ENCODE measurements around the gene SP6.

Gene SP6

DNA sequence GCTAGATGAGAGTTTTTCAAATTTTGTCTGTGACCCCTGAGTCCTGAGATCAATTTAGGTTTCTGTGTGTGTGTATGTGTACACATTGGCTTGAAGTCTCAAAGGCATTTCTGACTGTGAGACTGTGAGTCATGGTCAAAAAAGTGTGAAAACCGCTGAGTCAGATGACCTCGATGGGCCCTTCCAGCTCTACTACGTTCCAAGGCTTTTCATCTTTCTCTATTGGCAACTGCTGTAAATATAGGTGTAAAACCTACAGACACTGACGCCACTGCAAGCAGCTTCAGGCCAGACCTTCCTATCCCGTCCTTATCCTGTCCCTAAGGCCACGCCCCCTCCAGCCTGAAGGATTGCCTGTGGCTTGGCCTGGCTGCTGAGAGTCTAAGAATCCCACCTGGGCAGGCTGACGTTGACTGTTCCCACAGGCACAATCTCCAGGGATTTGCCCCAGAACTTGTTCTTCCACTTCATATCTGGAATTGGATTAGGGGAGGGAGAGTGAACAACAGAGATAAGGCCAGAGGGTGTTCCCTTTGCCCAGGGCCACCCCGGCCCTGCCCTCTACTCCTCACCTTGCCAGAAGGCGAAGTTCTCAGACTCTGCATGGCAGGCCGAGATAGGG, 40.7 kb downstream of the SP6 start:
- H3K27ac ChIP-seq = no peak overlapping the region

DNA sequence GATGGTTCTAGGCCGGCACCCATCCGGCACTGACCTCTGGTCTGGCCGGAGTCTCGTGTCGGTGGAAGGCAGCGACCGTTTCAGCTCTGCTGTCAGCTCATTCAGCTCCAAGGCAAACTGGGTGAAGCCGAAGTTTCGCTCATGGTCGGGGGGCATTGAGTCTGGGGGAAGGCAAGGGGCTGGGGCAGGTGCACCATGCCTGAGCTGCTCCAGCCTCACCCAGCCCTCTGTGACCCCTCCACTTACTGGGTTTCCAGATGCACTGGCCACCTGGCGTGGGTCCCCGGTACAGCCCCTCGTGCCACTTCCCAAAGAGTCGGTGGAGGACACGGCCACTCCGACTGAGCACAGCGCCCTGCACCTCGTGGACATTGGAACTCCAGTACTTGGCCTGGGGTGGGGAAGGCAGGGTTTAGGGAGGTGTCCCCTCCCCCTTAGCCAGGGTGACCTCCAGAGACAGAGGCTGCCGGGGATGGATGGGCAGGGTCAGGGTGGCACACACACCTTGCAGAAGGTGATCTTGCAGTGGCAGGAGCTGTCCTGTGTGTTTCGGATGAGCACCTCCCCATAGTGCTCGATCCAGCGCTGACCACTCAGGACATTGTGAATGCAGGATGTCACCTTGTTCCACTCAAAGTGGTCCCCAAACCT, 42.0 kb downstream of the SP6 start:
- Histone ChIP-seq H3K4me3 (ENCODE audit: low read depth in 1 of 2, low read length in 1 of 2) (no peak overlapping the region), H3K4me1 (ENCODE audit: control insufficient read depth in 1 of 2, insufficient read depth in 1 of 2, low read depth in 1 of 2, low read length in 1 of 2) (no peaks in the 10 kb centered on the region), H3K36me3 (peaks cover 72% of the 10 kb centered on the region), H3K27ac (no peak overlapping the region), H3K9me3 (no peaks in the 10 kb centered on the region), H3K27me3 (peaks cover 6% of the 10 kb centered on the region)
- TF ChIP-seq, protein P1, sequence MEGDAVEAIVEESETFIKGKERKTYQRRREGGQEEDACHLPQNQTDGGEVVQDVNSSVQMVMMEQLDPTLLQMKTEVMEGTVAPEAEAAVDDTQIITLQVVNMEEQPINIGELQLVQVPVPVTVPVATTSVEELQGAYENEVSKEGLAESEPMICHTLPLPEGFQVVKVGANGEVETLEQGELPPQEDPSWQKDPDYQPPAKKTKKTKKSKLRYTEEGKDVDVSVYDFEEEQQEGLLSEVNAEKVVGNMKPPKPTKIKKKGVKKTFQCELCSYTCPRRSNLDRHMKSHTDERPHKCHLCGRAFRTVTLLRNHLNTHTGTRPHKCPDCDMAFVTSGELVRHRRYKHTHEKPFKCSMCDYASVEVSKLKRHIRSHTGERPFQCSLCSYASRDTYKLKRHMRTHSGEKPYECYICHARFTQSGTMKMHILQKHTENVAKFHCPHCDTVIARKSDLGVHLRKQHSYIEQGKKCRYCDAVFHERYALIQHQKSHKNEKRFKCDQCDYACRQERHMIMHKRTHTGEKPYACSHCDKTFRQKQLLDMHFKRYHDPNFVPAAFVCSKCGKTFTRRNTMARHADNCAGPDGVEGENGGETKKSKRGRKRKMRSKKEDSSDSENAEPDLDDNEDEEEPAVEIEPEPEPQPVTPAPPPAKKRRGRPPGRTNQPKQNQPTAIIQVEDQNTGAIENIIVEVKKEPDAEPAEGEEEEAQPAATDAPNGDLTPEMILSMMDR (IDR thresholded peaks at IDR 0.05) = no peak

More for the DNA sequence above, 40.7 kb downstream of the SP6 start:
- Histone ChIP-seq H3K9me3 (no peaks in the 10 kb centered on the region), H3K36me3 (peaks cover 86% of the 10 kb centered on the region), H3K27me3 (no peaks in the 10 kb centered on the region), H3K4me1 (ENCODE audit: control insufficient read depth in 1 of 2, insufficient read depth in 1 of 2, low read depth in 1 of 2, low read length in 1 of 2) (no peaks in the 10 kb centered on the region), H3K4me3 (ENCODE audit: low read depth in 1 of 2, low read length in 1 of 2) (no peak overlapping the region)
- TF ChIP-seq, protein P1 (IDR thresholded peaks at IDR 0.05) = no peak

DNA sequence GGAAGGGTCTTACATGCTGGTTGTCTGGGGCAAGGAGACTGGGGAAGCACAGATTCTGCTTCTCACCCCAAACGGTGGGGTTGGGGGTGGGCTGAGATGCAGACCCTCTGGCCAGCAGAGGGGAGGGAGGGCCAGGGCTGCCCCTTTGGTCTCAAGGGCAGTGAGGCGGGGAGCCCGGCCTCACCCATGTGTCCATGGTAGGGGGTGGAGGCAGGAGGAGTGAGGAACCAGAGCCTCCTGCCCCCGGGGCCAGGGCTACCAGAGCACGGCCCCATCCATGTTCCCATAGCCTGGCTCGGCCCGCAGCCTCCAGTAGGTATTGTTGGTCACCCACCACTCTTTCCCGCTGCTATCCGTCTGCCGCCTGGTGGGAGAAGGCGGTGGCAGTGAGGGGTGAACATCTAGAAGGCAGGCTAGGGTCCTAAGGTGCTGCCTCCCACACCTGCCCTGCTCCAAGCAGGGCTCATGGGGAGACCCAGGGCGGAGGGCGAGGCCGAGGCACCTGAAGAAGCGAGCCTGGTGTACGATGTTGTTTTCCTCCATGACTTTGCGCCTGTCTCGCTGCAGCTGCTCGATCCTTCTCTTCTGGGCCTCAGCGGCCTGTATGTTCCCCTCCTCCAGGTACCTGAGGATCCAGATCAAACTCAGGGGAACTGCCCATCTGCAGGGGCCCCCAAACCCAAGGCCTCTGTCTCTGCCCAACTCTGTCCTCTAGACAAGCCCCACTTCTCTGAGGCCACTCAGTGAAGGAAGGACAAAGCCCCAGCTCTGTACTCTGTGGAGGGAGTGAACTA, 42.7 kb downstream of the SP6 start:
- Histone ChIP-seq H3K27ac (no peak overlapping the region), H3K9me3 (no peaks in the 10 kb centered on the region), H3K27me3 (peaks cover 6% of the 10 kb centered on the region), H3K36me3 (peaks cover 65% of the 10 kb centered on the region), H3K4me3 (ENCODE audit: low read depth in 1 of 2, low read length in 1 of 2) (no peak overlapping the region), H3K4me1 (ENCODE audit: control insufficient read depth in 1 of 2, insufficient read depth in 1 of 2, low read depth in 1 of 2, low read length in 1 of 2) (no peaks in the 10 kb centered on the region)
- TF ChIP-seq, protein P1 (IDR thresholded peaks at IDR 0.05) = no peak

DNA sequence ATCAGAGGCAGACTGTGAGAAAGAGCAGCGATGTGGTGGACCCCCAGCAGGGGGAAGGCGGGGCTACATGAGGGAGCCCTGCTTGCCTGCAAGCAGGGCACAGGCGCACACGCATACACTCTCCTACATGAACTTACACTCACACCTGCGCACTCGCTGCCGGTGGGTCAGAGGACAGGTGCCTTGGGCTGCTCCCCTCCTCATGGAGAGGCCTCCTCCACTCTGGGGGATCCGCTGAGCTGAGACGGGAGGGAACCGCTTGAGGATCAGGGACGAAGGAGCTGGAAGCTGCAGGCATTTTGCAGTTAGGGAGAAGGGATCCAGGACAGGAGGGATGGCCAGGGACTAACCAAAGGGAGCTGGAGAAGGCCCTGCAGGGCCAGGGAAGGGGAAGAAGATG, 43.5 kb downstream of the SP6 start:
- H3K27ac ChIP-seq = no peak overlapping the region
- peaks cover 6% of the 10 kb centered on the region for H3K27me3 ChIP-seq
- no peaks in the 10 kb centered on the region for H3K4me1 ChIP-seq (ENCODE audit: control insufficient read depth in 1 of 2, insufficient read depth in 1 of 2, low read depth in 1 of 2, low read length in 1 of 2)
- TF ChIP-seq, protein P1 (IDR thresholded peaks at IDR 0.05) = no peak
- H3K36me3 ChIP-seq = peaks cover 57% of the 10 kb centered on the region
- no peak overlapping the region for H3K4me3 ChIP-seq (ENCODE audit: low read depth in 1 of 2, low read length in 1 of 2)
- H3K9me3 ChIP-seq = no peaks in the 10 kb centered on the region

DNA sequence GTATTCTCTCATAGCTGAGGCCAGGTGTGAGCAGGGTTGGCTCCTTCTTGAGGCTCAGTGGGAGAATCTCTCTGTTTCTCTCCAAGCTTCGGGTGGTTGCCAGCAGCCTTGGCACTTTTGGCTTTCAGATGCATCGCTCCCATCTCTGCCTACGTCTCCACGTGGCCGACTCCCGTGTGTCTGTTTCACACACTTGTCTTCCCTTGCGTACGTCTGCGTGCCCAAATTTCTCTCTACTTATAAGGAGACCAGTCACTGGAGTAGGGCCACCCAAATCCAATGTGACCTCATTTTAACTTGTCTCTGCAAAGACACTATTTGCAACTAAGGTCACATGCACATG, 44.1 kb downstream of the SP6 start:
- no peaks in the 10 kb centered on the region for H3K9me3 ChIP-seq
- TF ChIP-seq, protein P1 (IDR thresholded peaks at IDR 0.05) = no peak
- no peaks in the 10 kb centered on the region for H3K4me1 ChIP-seq (ENCODE audit: control insufficient read depth in 1 of 2, insufficient read depth in 1 of 2, low read depth in 1 of 2, low read length in 1 of 2)
- peaks cover 6% of the 10 kb centered on the region for H3K27me3 ChIP-seq
- no peak overlapping the region for H3K27ac ChIP-seq
- H3K36me3 ChIP-seq = peaks cover 52% of the 10 kb centered on the region
- no peak overlapping the region for H3K4me3 ChIP-seq (ENCODE audit: low read depth in 1 of 2, low read length in 1 of 2)

Measured in neutrophil (primary cell).